ENCODE results near the gene COL4A4. TPM values are rescaled to one million over a fixed set of nuclear protein-coding genes. Genes with fewer than 3 reads are reported as not detected.

The COL4A4 gene
- total RNA-seq, 1 donor from 2014 or later = 0.41 TPM

DNA sequence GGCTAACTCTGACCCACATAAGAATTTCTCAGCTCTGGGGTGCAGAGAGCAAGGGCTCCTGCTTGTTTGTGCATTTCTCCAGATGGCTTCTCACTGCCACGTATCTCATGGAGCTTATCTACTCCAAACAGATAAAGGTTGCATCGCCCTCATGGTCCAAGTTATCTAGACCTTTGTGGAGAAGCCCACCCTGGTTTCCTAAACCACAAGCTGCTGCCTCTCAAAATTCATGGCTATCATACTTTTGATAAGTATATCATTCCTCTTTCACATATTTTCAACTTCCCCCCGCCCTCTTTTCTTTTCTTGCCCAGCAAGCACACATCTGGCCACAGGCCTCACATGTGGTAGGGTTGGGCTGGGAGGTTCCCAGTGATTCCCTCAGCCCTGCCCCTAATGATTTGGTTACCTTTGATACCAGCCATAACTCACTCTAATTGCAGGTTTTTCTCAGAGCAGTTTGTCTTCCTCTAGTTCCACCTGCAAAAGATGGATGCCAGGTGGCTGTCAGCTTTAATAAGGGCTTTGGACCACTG is 182.1 kb downstream of the COL4A4 start:
- peaks cover 11% of the 10 kb centered on the region for H3K4me1 Mint-ChIP-seq (ENCODE audit: low read depth)
- TF ChIP-seq, protein P1, sequence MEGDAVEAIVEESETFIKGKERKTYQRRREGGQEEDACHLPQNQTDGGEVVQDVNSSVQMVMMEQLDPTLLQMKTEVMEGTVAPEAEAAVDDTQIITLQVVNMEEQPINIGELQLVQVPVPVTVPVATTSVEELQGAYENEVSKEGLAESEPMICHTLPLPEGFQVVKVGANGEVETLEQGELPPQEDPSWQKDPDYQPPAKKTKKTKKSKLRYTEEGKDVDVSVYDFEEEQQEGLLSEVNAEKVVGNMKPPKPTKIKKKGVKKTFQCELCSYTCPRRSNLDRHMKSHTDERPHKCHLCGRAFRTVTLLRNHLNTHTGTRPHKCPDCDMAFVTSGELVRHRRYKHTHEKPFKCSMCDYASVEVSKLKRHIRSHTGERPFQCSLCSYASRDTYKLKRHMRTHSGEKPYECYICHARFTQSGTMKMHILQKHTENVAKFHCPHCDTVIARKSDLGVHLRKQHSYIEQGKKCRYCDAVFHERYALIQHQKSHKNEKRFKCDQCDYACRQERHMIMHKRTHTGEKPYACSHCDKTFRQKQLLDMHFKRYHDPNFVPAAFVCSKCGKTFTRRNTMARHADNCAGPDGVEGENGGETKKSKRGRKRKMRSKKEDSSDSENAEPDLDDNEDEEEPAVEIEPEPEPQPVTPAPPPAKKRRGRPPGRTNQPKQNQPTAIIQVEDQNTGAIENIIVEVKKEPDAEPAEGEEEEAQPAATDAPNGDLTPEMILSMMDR (IDR thresholded peaks at IDR 0.05; ENCODE audit: unreplicated experiment) = no peak
- H3K27me3 Mint-ChIP-seq = no peaks in the 10 kb centered on the region
- H3K9me3 Mint-ChIP-seq (ENCODE audit: low read depth) = no peaks in the 10 kb centered on the region
- DNase-seq (ENCODE audit: low spot score, unreplicated experiment) = no peak
- no peak overlapping the region for H3K27ac Mint-ChIP-seq
- no peaks in the 10 kb centered on the region for H3K36me3 Mint-ChIP-seq (ENCODE audit: insufficient read depth)
- no peak overlapping the region for H3K4me3 Mint-ChIP-seq (ENCODE audit: low read depth)

DNA sequence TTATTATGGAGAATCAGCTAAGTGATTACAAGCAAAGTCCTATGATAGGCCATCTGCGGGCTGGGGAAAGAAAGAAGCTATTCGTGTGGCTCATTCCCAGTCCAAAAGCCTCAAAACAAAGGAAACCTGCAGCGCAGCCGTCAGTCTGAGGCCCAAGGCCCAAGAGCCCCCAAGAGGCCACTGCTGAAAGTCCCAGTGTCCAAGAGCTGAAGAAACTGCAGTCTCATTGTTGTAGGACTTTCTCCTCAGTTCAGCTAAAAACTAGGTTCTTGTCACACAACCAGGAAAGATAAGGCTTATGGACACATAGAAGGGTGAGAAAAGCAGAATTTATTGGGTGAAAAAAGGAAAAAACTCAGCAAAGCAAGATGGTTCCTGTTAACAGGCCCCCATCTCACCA is 185.0 kb downstream of the COL4A4 start:
- H3K9me3 Mint-ChIP-seq (ENCODE audit: low read depth) = no peaks in the 10 kb centered on the region
- TF ChIP-seq, protein P1 (IDR thresholded peaks at IDR 0.05; ENCODE audit: unreplicated experiment) = no peak
- no peak overlapping the region for H3K27ac Mint-ChIP-seq
- H3K27me3 Mint-ChIP-seq = no peaks in the 10 kb centered on the region
- no peak overlapping the region for H3K4me3 Mint-ChIP-seq (ENCODE audit: low read depth)
- DNase-seq (ENCODE audit: low spot score, unreplicated experiment) = no peak
- no peaks in the 10 kb centered on the region for H3K36me3 Mint-ChIP-seq (ENCODE audit: insufficient read depth)
- H3K4me1 Mint-ChIP-seq (ENCODE audit: low read depth) = peaks cover 7% of the 10 kb centered on the region

DNA sequence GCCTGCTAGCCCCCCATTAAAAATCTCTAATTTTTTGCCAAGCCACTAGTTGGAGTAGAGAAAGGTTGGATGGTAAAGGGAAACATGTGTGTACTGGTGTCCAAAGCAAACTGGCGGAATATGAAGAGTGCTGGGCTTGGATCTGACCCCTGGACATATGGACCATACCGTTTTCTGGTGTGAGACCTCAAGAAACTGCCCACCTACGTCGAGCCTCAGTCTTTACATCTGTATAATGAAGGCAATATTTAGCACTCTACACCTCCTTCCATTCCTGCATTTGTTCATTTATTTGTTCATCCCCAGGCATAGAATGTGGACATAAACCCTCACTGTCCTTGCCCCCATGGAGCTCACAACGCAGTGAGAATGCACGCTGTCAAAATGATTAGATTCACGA is 185.7 kb downstream of the COL4A4 start:
- no peaks in the 10 kb centered on the region for H3K27me3 Mint-ChIP-seq
- H3K9me3 Mint-ChIP-seq (ENCODE audit: low read depth) = no peaks in the 10 kb centered on the region
- no peak overlapping the region for H3K27ac Mint-ChIP-seq
- no peaks in the 10 kb centered on the region for H3K36me3 Mint-ChIP-seq (ENCODE audit: insufficient read depth)
- TF ChIP-seq, protein P1 (IDR thresholded peaks at IDR 0.05; ENCODE audit: unreplicated experiment) = no peak
- no peak for DNase-seq (ENCODE audit: low spot score, unreplicated experiment)
- H3K4me3 Mint-ChIP-seq (ENCODE audit: low read depth) = no peak overlapping the region
- peaks cover 7% of the 10 kb centered on the region for H3K4me1 Mint-ChIP-seq (ENCODE audit: low read depth)

DNA sequence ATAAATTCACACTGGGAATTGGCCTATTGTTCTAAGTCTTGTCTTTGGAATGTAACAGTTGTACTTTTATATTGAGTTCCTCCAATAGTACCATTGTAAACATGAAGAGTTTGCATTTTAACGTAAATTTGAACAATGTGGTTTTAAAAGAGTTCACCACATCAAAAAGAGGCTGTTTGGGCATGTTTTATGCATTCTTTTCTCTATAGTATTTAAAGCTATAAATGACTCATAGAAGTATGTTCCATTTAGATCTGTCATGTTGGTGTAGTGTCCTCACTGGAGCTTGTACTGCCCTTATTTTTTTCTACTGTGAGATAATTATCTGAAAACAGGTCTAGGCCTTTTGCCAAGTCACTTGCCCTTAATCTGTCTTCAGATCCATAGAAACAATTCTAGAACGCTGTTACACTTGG is 186.2 kb downstream of the COL4A4 start:
- Mint-ChIP-seq H3K27me3 (no peaks in the 10 kb centered on the region), H3K4me1 (ENCODE audit: low read depth) (peaks cover 7% of the 10 kb centered on the region), H3K4me3 (ENCODE audit: low read depth) (no peak overlapping the region), H3K27ac (no peak overlapping the region), H3K36me3 (ENCODE audit: insufficient read depth) (no peaks in the 10 kb centered on the region), H3K9me3 (ENCODE audit: low read depth) (no peaks in the 10 kb centered on the region)
- DNase-seq (ENCODE audit: low spot score, unreplicated experiment) = no peak
- TF ChIP-seq, protein P1 (IDR thresholded peaks at IDR 0.05; ENCODE audit: unreplicated experiment) = no peak

DNA sequence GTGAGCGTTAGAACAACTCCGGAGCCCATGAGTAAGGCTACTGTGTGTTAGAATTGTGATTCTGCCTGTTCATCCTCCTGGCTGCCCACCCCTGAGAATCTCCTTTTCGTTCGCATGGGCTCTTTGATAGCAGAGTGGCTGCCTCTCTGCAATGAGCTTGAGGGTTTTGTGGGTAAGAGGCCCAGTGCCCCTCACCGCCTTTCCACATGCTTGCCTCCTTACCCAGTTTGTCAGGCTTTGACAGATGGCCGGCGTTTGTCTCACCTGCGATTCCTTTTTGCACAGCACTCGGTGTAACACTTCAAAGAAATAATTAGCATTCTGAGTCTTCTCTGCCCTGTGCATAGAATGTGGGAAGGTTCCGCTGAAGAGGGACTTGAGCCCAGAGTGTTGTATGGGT is 190.2 kb downstream of the COL4A4 start:
- H3K4me3 Mint-ChIP-seq (ENCODE audit: low read depth) = no peak overlapping the region
- no peaks in the 10 kb centered on the region for H3K4me1 Mint-ChIP-seq (ENCODE audit: low read depth)
- DNase-seq (ENCODE audit: low spot score, unreplicated experiment) = no peak
- no peaks in the 10 kb centered on the region for H3K36me3 Mint-ChIP-seq (ENCODE audit: insufficient read depth)
- H3K9me3 Mint-ChIP-seq (ENCODE audit: low read depth) = no peaks in the 10 kb centered on the region
- H3K27me3 Mint-ChIP-seq = no peaks in the 10 kb centered on the region
- no peak overlapping the region for H3K27ac Mint-ChIP-seq
- TF ChIP-seq, protein P1 (IDR thresholded peaks at IDR 0.05; ENCODE audit: unreplicated experiment) = no peak
